ENCODE data around the gene DCAF10. TPM values are rescaled to one million over a fixed set of nuclear protein-coding genes. Genes with fewer than 3 reads are reported as not detected.

DCAF10 gene
- total and polyA plus RNA-seq, 2 of the 8 experiments (the other 6 are each of a cell fraction or from before 2014, with no cell fraction given) = 7.1 to 15.0 TPM

GRCh38 chr9:37906312-37907239 is 106.0 kb downstream of the DCAF10 start (continued):
- TF ChIP-seq CHD7 (IDR thresholded peaks at IDR 0.05; ENCODE audit: insufficient replicate concordance, low read length) (no peak), CBX8 (IDR thresholded peaks at IDR 0.05; ENCODE audit: borderline replicate concordance, low read depth, low read length) (no peak), MAFK (IDR thresholded peaks at IDR 0.05; ENCODE audit: low read depth, low read length) (no peak), KDM1A (IDR thresholded peaks at IDR 0.05; ENCODE audit: borderline replicate concordance, low read length) (no peak), RAD21 (IDR thresholded peaks at IDR 0.05 in 1 of 2, conservative IDR thresholded peaks at IDR 0.05 in 1 of 2; ENCODE audit: low read depth in 2 of 2, low read length in 2 of 2) (no peak), EP300 (IDR thresholded peaks at IDR 0.05; ENCODE audit: borderline replicate concordance in 1 of 2, low read depth in 2 of 2, low read length in 2 of 2) (no peak), KDM5A (IDR thresholded peaks at IDR 0.05; ENCODE audit: low read length) (no peak), CTBP2 (IDR thresholded peaks at IDR 0.05; ENCODE audit: borderline replicate concordance, insufficient read depth, insufficient read length, low read length) (no peak)

Data from H1 (cell line).